Suprapubic skin (tissue), 4 donors: ENCODE measurements around the gene VPS8.

ENCODE experiments used
- CTCF ChIP-seq, 2 donors: fragments of 200-600 bp in 1 of 2; fragments of 450-650 bp in 1 of 2; sonication (generic) in 1 of 2; IDR thresholded peaks; one replicate each; pipeline ENCODE4 v1.5.1; 2016 to 2019; ENCODE audit warnings: antibody characterized with exemption in 2 of 2, mild to moderate bottlenecking in 1 of 2, moderate library complexity in 1 of 2
- EP300 ChIP-seq: sonication (generic); formaldehyde crosslinking; IDR thresholded peaks from one replicate; pipeline ENCODE4 v1.6.1; 2017; ENCODE audit warnings: antibody characterized with exemption
- POLR2A ChIP-seq, 2 donors: fragments of 450-650 bp; IDR thresholded peaks; one replicate each; pipeline ENCODE4 v1.6.1; 2017; ENCODE audit warnings: antibody characterized with exemption in 2 of 2, mild to moderate bottlenecking in 2 of 2, moderate library complexity in 2 of 2
- POLR2AphosphoS5 ChIP-seq, 3 donors: sonication (generic); formaldehyde crosslinking; IDR thresholded peaks; one replicate each; pipeline ENCODE4 v1.6.1; 2017; ENCODE audit warnings: antibody characterized with exemption in 3 of 3

- no peak for TF ChIP-seq POLR2AphosphoS5 (IDR thresholded peaks at IDR 0.05)
- TF ChIP-seq CTCF (IDR thresholded peaks at IDR 0.05), result no peak
- TF ChIP-seq POLR2A (IDR thresholded peaks at IDR 0.05), result no peak
- TF ChIP-seq EP300, result no peak
Measured at GRCh38 chr3:184884359-184885017, 72.5 kb downstream of the VPS8 start.
